H9 (cell line): Measurements from ENCODE around the gene MUS81. TPM values are rescaled to one million over a fixed set of nuclear protein-coding genes. Genes with fewer than 3 reads are reported as not detected.
A peak's percentile ranks its signal among the peaks of the same experiment; 100 is the strongest.

Experiments
- DNase-seq: peaks from one replicate; pipeline ENCODE4 v3.0.0-alpha.2; 2017
- H2AFZ ChIP-seq: one replicate; pipeline ENCODE4 v1.6.1; 2013; ENCODE audit warnings: mild to moderate bottlenecking, low read length, control low read depth, moderate library complexity
- H2AK5ac ChIP-seq: 2 replicates; pipeline ENCODE4 v1.6.1; 2013; ENCODE audit warnings: low read length, control low read depth, mixed read lengths; ENCODE audit not compliant: insufficient read length
- H2BK120ac ChIP-seq: one replicate; pipeline ENCODE4 v1.6.1; 2013; ENCODE audit warnings: low read depth, mild to moderate bottlenecking, low read length, control low read depth, inconsistent platforms; ENCODE audit not compliant: poor library complexity, severe bottlenecking
- H2BK12ac ChIP-seq: 2 replicates; pipeline ENCODE4 v1.6.1; 2013; ENCODE audit warnings: low read length, control low read depth, mixed read lengths, low read depth; ENCODE audit not compliant: insufficient read length
- H2BK15ac ChIP-seq: 2 replicates; pipeline ENCODE4 v1.6.1; 2013; ENCODE audit warnings: low read depth, low read length, control low read depth
- H2BK20ac ChIP-seq: one replicate; pipeline ENCODE4 v1.6.1; 2013; ENCODE audit warnings: low read depth, mild to moderate bottlenecking, low read length, control low read depth, inconsistent platforms; ENCODE audit not compliant: poor library complexity, severe bottlenecking
- H2BK5ac ChIP-seq: 2 replicates; pipeline ENCODE4 v1.6.1; 2013; ENCODE audit warnings: low read length, control low read depth, mixed read lengths; ENCODE audit not compliant: insufficient read length
- H3K14ac ChIP-seq: 2 replicates; pipeline ENCODE4 v1.6.1; 2013; ENCODE audit warnings: low read length, control low read depth; ENCODE audit not compliant: insufficient read depth
- H3K18ac ChIP-seq: 2 replicates; pipeline ENCODE4 v1.6.1; 2013; ENCODE audit warnings: low read depth, mild to moderate bottlenecking, mixed read lengths, low read length, control low read depth; ENCODE audit not compliant: insufficient read length
- H3K23ac ChIP-seq: 2 replicates; pipeline ENCODE4 v1.6.1; 2013; ENCODE audit warnings: low read length, control low read depth, mixed read lengths, low read depth; ENCODE audit not compliant: insufficient read length
- H3K23me2 ChIP-seq: 2 replicates; pipeline ENCODE4 v1.6.1; 2013; ENCODE audit warnings: low read depth, mild to moderate bottlenecking, mixed read lengths, low read length, control low read depth; ENCODE audit not compliant: insufficient read length, poor library complexity, severe bottlenecking
- H3K27ac ChIP-seq: 2 replicates; pipeline ENCODE4 v1.5.1; 2013; ENCODE audit warnings: low read length, control low read depth, mixed read lengths, low read depth; ENCODE audit not compliant: insufficient read length
- H3K27me3 ChIP-seq: 2 replicates; pipeline ENCODE4 v1.6.1; 2013; ENCODE audit warnings: low read length, control low read depth, inconsistent platforms; ENCODE audit not compliant: insufficient read depth
- H3K4ac ChIP-seq: 2 replicates; pipeline ENCODE4 v1.6.1; 2013; ENCODE audit warnings: low read depth, mild to moderate bottlenecking, control low read depth, inconsistent platforms, low read length, moderate library complexity
- H3K4me1 ChIP-seq: 2 replicates; pipeline ENCODE4 v1.6.1; 2013; ENCODE audit warnings: low read length, control low read depth, inconsistent platforms; ENCODE audit not compliant: insufficient read depth
- H3K4me2 ChIP-seq: 2 replicates; pipeline ENCODE4 v1.6.1; 2013; ENCODE audit warnings: low read length, control low read depth, mixed read lengths; ENCODE audit not compliant: insufficient read length, insufficient read depth
- H3K56ac ChIP-seq: 2 replicates; pipeline ENCODE4 v1.6.1; 2013; ENCODE audit warnings: low read depth, mild to moderate bottlenecking, mixed read lengths, low read length, control low read depth; ENCODE audit not compliant: insufficient read length
- H3K79me1 ChIP-seq: 2 replicates; pipeline ENCODE4 v1.6.1; 2013; ENCODE audit warnings: low read depth, mild to moderate bottlenecking, moderate library complexity, low read length, control low read depth, inconsistent platforms; ENCODE audit not compliant: insufficient read depth, poor library complexity, severe bottlenecking
- H3K79me2 ChIP-seq: 2 replicates; pipeline ENCODE4 v1.6.1; 2013; ENCODE audit warnings: low read length, control low read depth, inconsistent platforms; ENCODE audit not compliant: insufficient read depth
- H3K9ac ChIP-seq: 2 replicates; pipeline ENCODE4 v1.6.1; 2013; ENCODE audit warnings: low read length, control low read depth, mixed read lengths; ENCODE audit not compliant: insufficient read length; ENCODE audit errors: extremely low read depth
- H3K9me3 ChIP-seq: one replicate; pipeline ENCODE4 v1.6.1; 2013; ENCODE audit warnings: low read depth, low read length, inconsistent platforms; ENCODE audit not compliant: control insufficient read depth
- H3T11ph ChIP-seq: one replicate; pipeline ENCODE4 v1.6.1; 2013; ENCODE audit warnings: mild to moderate bottlenecking, low read length, control low read depth, inconsistent platforms
- H4K20me1 ChIP-seq: one replicate; pipeline ENCODE4 v1.6.1; 2013; ENCODE audit not compliant: control insufficient read depth, insufficient read length, insufficient read depth
- H4K5ac ChIP-seq: 2 replicates; pipeline ENCODE4 v1.6.1; 2013; ENCODE audit warnings: low read depth, mild to moderate bottlenecking, mixed read lengths, low read length, control low read depth; ENCODE audit not compliant: insufficient read length
- H4K8ac ChIP-seq: replicated peaks from 2 replicates; pipeline ENCODE4 v1.6.1; 2013; ENCODE audit warnings: low read length, control low read depth, mixed read lengths, low read depth; ENCODE audit not compliant: insufficient read length
- H4K91ac ChIP-seq: 2 replicates; pipeline ENCODE4 v1.6.1; 2013; ENCODE audit warnings: low read depth, mild to moderate bottlenecking, moderate library complexity, mixed read lengths, low read length, control low read depth; ENCODE audit not compliant: insufficient read length
- H3K27ac Mint-ChIP-seq, 3 experiments: 2 replicates in 2 of 3; 3 replicates in 1 of 3; pipeline ENCODE4 v1.8.0; 2020 to 2021; ENCODE audit warnings: mixed read lengths in 3 of 3, mild to moderate bottlenecking in 1 of 3, moderate library complexity in 1 of 3
- H3K27me3 Mint-ChIP-seq: 2 replicates; pipeline ENCODE4 v1.8.0; 2021; ENCODE audit warnings: low read depth, mild to moderate bottlenecking, moderate library complexity, mixed read lengths
- H3K36me3 Mint-ChIP-seq, 3 experiments: 2 replicates in 2 of 3; 3 replicates in 1 of 3; pipeline ENCODE4 v1.8.0; 2020 to 2021; ENCODE audit warnings: low read depth in 3 of 3, mixed read lengths in 3 of 3; ENCODE audit not compliant: insufficient read depth in 1 of 3
- H3K4me1 Mint-ChIP-seq, 2 experiments: 2 replicates each; pipeline ENCODE4 v1.8.0; 2020; ENCODE audit warnings: mixed read lengths in 2 of 2
- H3K4me3 Mint-ChIP-seq, 2 experiments: 2 replicates in 1 of 2; 3 replicates in 1 of 2; pipeline ENCODE4 v1.8.0; 2020 to 2021; ENCODE audit warnings: mild to moderate bottlenecking in 2 of 2, mixed read lengths in 2 of 2, moderate library complexity in 1 of 2
- H3K9me3 Mint-ChIP-seq, 2 experiments: 2 replicates in 1 of 2; 3 replicates in 1 of 2; pipeline ENCODE4 v1.8.0; 2020; ENCODE audit warnings: mild to moderate bottlenecking in 2 of 2, mixed read lengths in 2 of 2, moderate library complexity in 1 of 2
- WGBS: extraction: QIAGEN DNeasy Blood & Tissue Kit; methylation state at CpG from one replicate; pipeline ENCODE4 v1.1.7; 2013; ENCODE audit warnings: missing lambda C conversion rate, low lambda C conversion rate, mixed read lengths; ENCODE audit not compliant: insufficient read length; ENCODE audit errors: extremely low coverage; 5-methylcytosine and 5-hydroxymethylcytosine counted together
- total RNA-seq: library from RNA; stranded (reverse); gene quantifications from 2 replicates; pipeline ENCODE4 v1.2.1, GENCODE V29; 2021
- TF ChIP-seq, protein P1 (sequence below): fragments of 200-600 bp; sonication (generic); conservative IDR thresholded peaks from 3 replicates; pipeline ENCODE4 v1.8.0; 2021; ENCODE audit warnings: antibody characterized with exemption, mild to moderate bottlenecking

Gene MUS81
- total RNA-seq, 1 experiment from 2014 or later = 49.2 TPM

DNA sequence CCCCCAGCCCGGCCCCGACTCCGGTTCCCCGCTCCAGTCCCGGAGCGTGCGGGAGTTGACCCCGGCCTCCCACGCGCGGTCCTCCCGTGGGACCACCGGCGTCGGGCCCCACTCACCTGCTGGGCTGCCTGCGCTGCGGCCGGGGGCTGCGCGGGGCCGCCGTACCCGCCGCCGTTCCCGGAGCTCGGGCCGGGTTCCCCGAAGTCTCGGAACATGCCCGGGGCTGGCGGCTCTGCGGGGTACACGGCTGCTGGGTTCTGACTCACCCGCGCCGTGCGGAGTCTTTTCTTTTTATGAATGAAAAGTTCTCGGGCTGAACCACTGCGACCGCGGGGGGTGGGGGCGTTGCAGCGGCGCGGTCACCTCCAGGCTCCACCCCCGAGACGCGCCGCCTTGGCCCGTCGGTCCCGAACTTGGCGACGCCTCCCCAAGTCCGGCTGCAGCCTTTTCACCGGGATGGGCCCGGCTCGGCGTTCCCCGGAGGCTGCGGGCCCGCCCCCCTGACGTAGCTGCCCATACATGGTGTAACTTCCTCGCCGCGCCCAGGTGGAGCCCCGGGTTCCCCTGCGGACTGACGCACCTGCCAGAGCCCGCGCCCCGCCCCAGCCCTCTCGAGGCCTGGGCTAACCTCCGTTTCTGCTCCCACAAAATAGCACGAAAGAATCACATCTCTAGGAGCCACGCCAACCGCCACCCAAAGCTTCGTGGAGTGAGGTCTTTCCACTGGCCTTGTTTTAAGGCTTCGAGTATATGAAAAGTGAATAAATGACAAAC is 40.1 kb downstream of the MUS81 start, which contains the start of gene FOSL1:
TSS of gene FOSL1 (minus strand) at position 264 of the 774 bp plus-strand sequence. CDS start at position 215, 49 bp downstream.
- Mint-ChIP-seq H3K27ac (0 out of 7 replicates have a peak within 1 kb of the TSS, but pooled peaks of 1 of the 3 experiments have one; percentile 14), H3K27me3 (peaks cover 75% of the 10 kb centered on the region), H3K4me3 (peak within 1 kb of the TSS; percentile 78 to 80), H3K9me3 (no peaks in the 10 kb centered on the region; a peak in 1 of 5 replicates), H3K36me3 (peaks cover 0 to 20% (median 0%) of the 10 kb centered on the region in 3 experiments; a peak in 2 of 7 replicates), H3K4me1 (peaks cover 14 to 17% of the 10 kb centered on the region in 2 experiments)
- Histone ChIP-seq H3K27ac (no peak within 1 kb of the TSS), H3K9me3 (no peaks in the 10 kb centered on the region), H3K23me2 (peaks cover 9% of the 10 kb centered on the region), H2BK12ac (no peak within 1 kb of the TSS), H3K4ac (no peak within 1 kb of the TSS), H3K23ac (no peak within 1 kb of the TSS), H3K14ac (peak within 1 kb of the TSS; percentile 62; the same call in 1 of the 2 replicates), H4K20me1 (no peaks in the 10 kb centered on the region), H2BK20ac (no peak within 1 kb of the TSS), H2BK15ac (no peak within 1 kb of the TSS), H3K79me2 (no peaks in the 10 kb centered on the region), H2AK5ac (no peak within 1 kb of the TSS), H3T11ph (no peak within 1 kb of the TSS), H3K79me1 (no peaks in the 10 kb centered on the region), H2BK120ac (no peak within 1 kb of the TSS), H2AFZ (no peak within 1 kb of the TSS), H3K56ac (no peak within 1 kb of the TSS), H3K4me1 (no peaks in the 10 kb centered on the region), H3K18ac (peak within 1 kb of the TSS; percentile 65), H3K9ac (no peak within 1 kb of the TSS), H4K91ac (no peak within 1 kb of the TSS), H4K8ac (no peak within 1 kb of the TSS), H3K27me3 (peaks cover 17% of the 10 kb centered on the region; the same call in 1 of the 2 replicates), H3K4me2 (peak within 1 kb of the TSS; percentile 86), H4K5ac (no peak within 1 kb of the TSS), H2BK5ac (no peak within 1 kb of the TSS)
- TF ChIP-seq, protein P1, sequence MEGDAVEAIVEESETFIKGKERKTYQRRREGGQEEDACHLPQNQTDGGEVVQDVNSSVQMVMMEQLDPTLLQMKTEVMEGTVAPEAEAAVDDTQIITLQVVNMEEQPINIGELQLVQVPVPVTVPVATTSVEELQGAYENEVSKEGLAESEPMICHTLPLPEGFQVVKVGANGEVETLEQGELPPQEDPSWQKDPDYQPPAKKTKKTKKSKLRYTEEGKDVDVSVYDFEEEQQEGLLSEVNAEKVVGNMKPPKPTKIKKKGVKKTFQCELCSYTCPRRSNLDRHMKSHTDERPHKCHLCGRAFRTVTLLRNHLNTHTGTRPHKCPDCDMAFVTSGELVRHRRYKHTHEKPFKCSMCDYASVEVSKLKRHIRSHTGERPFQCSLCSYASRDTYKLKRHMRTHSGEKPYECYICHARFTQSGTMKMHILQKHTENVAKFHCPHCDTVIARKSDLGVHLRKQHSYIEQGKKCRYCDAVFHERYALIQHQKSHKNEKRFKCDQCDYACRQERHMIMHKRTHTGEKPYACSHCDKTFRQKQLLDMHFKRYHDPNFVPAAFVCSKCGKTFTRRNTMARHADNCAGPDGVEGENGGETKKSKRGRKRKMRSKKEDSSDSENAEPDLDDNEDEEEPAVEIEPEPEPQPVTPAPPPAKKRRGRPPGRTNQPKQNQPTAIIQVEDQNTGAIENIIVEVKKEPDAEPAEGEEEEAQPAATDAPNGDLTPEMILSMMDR = no peak
- DNase-seq = peak; percentile 99
- WGBS = no CpG with 5 or more reads among the region's 80 CpGs
